Peyer's patch (tissue), 4 donors: ENCODE measurements around the gene FKBP10.
"Not testable (repeated sequence)": the region's sequence is repeated elsewhere in the genome, so short reads cannot be mapped to it uniquely, and the experiment has no call there.

Experiments
- CTCF ChIP-seq, 6 experiments: fragments of 450-650 bp in 4 of 6; fragments of 200-600 bp in 2 of 6; sonication (generic) in 1 of 6; IDR thresholded peaks; one replicate each; pipeline ENCODE4 v1.5.1; 2017 to 2019; ENCODE audit warnings: antibody characterized with exemption in 6 of 6, mild to moderate bottlenecking in 3 of 6, moderate library complexity in 1 of 6
- POLR2A ChIP-seq, 2 donors: fragments of 450-650 bp; IDR thresholded peaks; one replicate each; pipeline ENCODE4 v1.5.1; 2017; ENCODE audit warnings: antibody characterized with exemption in 2 of 2, mild to moderate bottlenecking in 2 of 2, moderate library complexity in 2 of 2

- not testable (repeated sequence) for TF ChIP-seq POLR2A, CTCF (IDR thresholded peaks at IDR 0.05)
These were observed 38.6 kb downstream of the FKBP10 start for GRCh38 chr17:41851382-41851781.
